Neutrophil (primary cell): ENCODE measurements around the gene GNAI3.

Experiments used
- H3K27ac ChIP-seq: fragments of 200-600 bp; sonication (generic); 2 replicates; pipeline ENCODE4 v1.5.1; 2016; ENCODE audit warnings: mild to moderate bottlenecking, moderate library complexity
- H3K27me3 ChIP-seq: fragments of 200-600 bp; sonication (generic); 2 replicates; pipeline ENCODE4 v1.6.0; 2016; ENCODE audit warnings: mild to moderate bottlenecking
- H3K36me3 ChIP-seq: fragments of 200-600 bp; sonication (generic); 2 replicates; pipeline ENCODE4 v1.5.1; 2017
- H3K4me1 ChIP-seq, 2 experiments: fragments of 200-600 bp in 1 of 2; sonication (generic) in 1 of 2; 1 replicate in 1 of 2; 2 replicates in 1 of 2; pipeline versions ENCODE4 v1.5.1 to v1.6.1; 2013 to 2016; ENCODE audit warnings: low read depth in 1 of 2, low read length in 1 of 2, mild to moderate bottlenecking in 1 of 2, moderate library complexity in 1 of 2; ENCODE audit not compliant: control insufficient read depth in 1 of 2, insufficient read depth in 1 of 2
- H3K4me3 ChIP-seq, 2 experiments: fragments of 200-600 bp in 1 of 2; sonication (generic) in 1 of 2; 1 replicate in 1 of 2; 2 replicates in 1 of 2; pipeline ENCODE4 v1.5.1; 2013 to 2016; ENCODE audit warnings: low read depth in 1 of 2, low read length in 1 of 2, mild to moderate bottlenecking in 1 of 2, moderate library complexity in 1 of 2
- H3K9me3 ChIP-seq: fragments of 200-600 bp; sonication (generic); 2 replicates; pipeline ENCODE4 v1.5.1; 2016
- CTCF ChIP-seq: fragments of 200-600 bp; sonication (generic); IDR thresholded peaks from 2 replicates; pipeline ENCODE4 v1.5.1; 2016; ENCODE audit warnings: antibody characterized with exemption

The GNAI3 gene

GRCh38 chr1:109517337-109517736, 31.1 kb upstream of the GNAI3 start:
- no peaks in the 10 kb centered on the region for H3K36me3 ChIP-seq
- no peaks in the 10 kb centered on the region for H3K4me1 ChIP-seq
- no peaks in the 10 kb centered on the region for H3K9me3 ChIP-seq
- H3K4me3 ChIP-seq: no peak overlapping the region
- H3K27me3 ChIP-seq: peaks cover 16% of the 10 kb centered on the region
- no peak for TF ChIP-seq CTCF
- H3K27ac ChIP-seq: no peak overlapping the region

- TF ChIP-seq CTCF: no peak
- Histone ChIP-seq H3K27me3 (peaks cover 6% of the 10 kb centered on the region), H3K4me1 (no peaks in the 10 kb centered on the region), H3K4me3 (no peak overlapping the region), H3K27ac (no peak overlapping the region), H3K36me3 (no peaks in the 10 kb centered on the region), H3K9me3 (no peaks in the 10 kb centered on the region)
Observed at GRCh38 chr1:109521002-109521951, 27.1 kb upstream of the GNAI3 start.

- no peak overlapping the region for H3K4me3 ChIP-seq
- H3K36me3 ChIP-seq: no peaks in the 10 kb centered on the region
- H3K9me3 ChIP-seq: no peaks in the 10 kb centered on the region
- no peak for TF ChIP-seq CTCF
- no peaks in the 10 kb centered on the region for H3K4me1 ChIP-seq
- H3K27ac ChIP-seq: no peak overlapping the region
- H3K27me3 ChIP-seq: peaks cover 6% of the 10 kb centered on the region
Observed at GRCh38 chr1:109522026-109522425, 26.4 kb upstream of the GNAI3 start.

- TF ChIP-seq CTCF: no peak
- Histone ChIP-seq H3K4me1 (no peaks in the 10 kb centered on the region), H3K27ac (no peak overlapping the region), H3K9me3 (no peaks in the 10 kb centered on the region), H3K36me3 (no peaks in the 10 kb centered on the region), H3K27me3 (peaks cover 6% of the 10 kb centered on the region), H3K4me3 (no peak overlapping the region)
Observed at GRCh38 chr1:109523706-109524105, 24.7 kb upstream of the GNAI3 start.

GRCh38 chr1:109527098-109527811, 21.2 kb upstream of the GNAI3 start:
- Histone ChIP-seq H3K4me1 (peaks cover 3% of the 10 kb centered on the region in 2 experiments), H3K9me3 (no peaks in the 10 kb centered on the region), H3K36me3 (no peaks in the 10 kb centered on the region), H3K27me3 (no peaks in the 10 kb centered on the region), H3K27ac (no peak overlapping the region), H3K4me3 (no peak overlapping the region)
- TF ChIP-seq CTCF: no peak
